HL-60/S4 (cell line): Measurements from ENCODE around the gene GSDMA.

ENCODE experiments used
- in situ Hi-C: fragments of 300-500 bp; cut with MboI; formaldehyde crosslinking; loops from 2 replicates; pipeline ENCODE4 v1.14.3; 2022; ENCODE audit warnings: low sequenced_read_pairs

The GSDMA gene

GRCh38 chr17:40021451-40021971, 58.7 kb downstream of the GSDMA start:
- in situ Hi-C loops, result no loop called here

- in situ Hi-C loops, result no loop called here
Measured at GRCh38 chr17:40022497-40022896, 59.7 kb downstream of the GSDMA start.

GRCh38 chr17:40022961-40023541, 60.2 kb downstream of the GSDMA start:
- in situ Hi-C loops, result no loop called here

GRCh38 chr17:40023590-40024292, 60.9 kb downstream of the GSDMA start:
- in situ Hi-C loops, result no loop called here

GRCh38 chr17:40024901-40025300, 62.1 kb downstream of the GSDMA start:
- in situ Hi-C loops, result no loop called here

GRCh38 chr17:40025559-40025958, 62.8 kb downstream of the GSDMA start:
- in situ Hi-C loops, result no loop called here

GRCh38 chr17:40025991-40026815, 63.4 kb downstream of the GSDMA start:
- in situ Hi-C loops, result no loop called here

GRCh38 chr17:40026816-40027613, 64.2 kb downstream of the GSDMA start:
- in situ Hi-C loops, result no loop called here
